T-helper 2 cell (primary cell): ENCODE results near the gene KIF5C.
"Not testable (repeated sequence)": the region's sequence is repeated elsewhere in the genome, so short reads cannot be mapped to it uniquely, and the experiment has no call there.

ENCODE experiments used
- DNase-seq, 5 experiments: peaks; one replicate each; pipeline versions ENCODE4 v3.0.0 to v3.0.0-alpha.2; 2012 to 2022
- total RNA-seq, 2 donors: gene quantifications; one replicate each; lab custom pipeline; 2026; lab: John Stamatoyannopoulos, UW

The KIF5C gene
- 27.7 to 67.7 reads per million in 2 donors for total RNA-seq

- peak; percentile 70 to 93 (median 79) for DNase-seq
These were observed at the start of gene KIF5C for GRCh38 chr2:148874868-148875341. Gene KIF5C (plus strand): TSS chr2:148875227. CDS start chr2:148875618, 391 bp downstream.

GRCh38 chr2:148826791-148827190, 48.2 kb upstream of the KIF5C start:
- DNase-seq: no peak

- no peak for DNase-seq
These were observed 46.1 kb upstream of the KIF5C start for GRCh38 chr2:148828941-148829340.

GRCh38 chr2:148829618-148830017, 45.4 kb upstream of the KIF5C start:
- no peak for DNase-seq

GRCh38 chr2:148832637-148833036, 42.4 kb upstream of the KIF5C start:
- DNase-seq: no peak

GRCh38 chr2:148842050-148842449, 33.0 kb upstream of the KIF5C start:
- DNase-seq: no peak

- no peak for DNase-seq
These were observed 26.9 kb upstream of the KIF5C start for GRCh38 chr2:148848146-148848545.

GRCh38 chr2:148853458-148853857, 21.6 kb upstream of the KIF5C start:
- no peak for DNase-seq

- no peak for DNase-seq
These were observed 15.0 kb upstream of the KIF5C start for GRCh38 chr2:148860037-148860436.

- DNase-seq: no peak
These were observed 13.7 kb upstream of the KIF5C start for GRCh38 chr2:148861367-148861766.

GRCh38 chr2:148862478-148862877, 12.5 kb upstream of the KIF5C start:
- DNase-seq: not testable (repeated sequence)

- DNase-seq: no peak
These were observed 9.5 kb upstream of the KIF5C start for GRCh38 chr2:148865512-148865911.

GRCh38 chr2:148866091-148866490, 8.9 kb upstream of the KIF5C start:
- no peak for DNase-seq

GRCh38 chr2:148867079-148867769, 7.8 kb upstream of the KIF5C start:
- no peak for DNase-seq

- peak in 1 of 5 experiments; percentile 26 for DNase-seq
These were observed 492 bp downstream of the KIF5C start for GRCh38 chr2:148875387-148876051.

- peak in 2 of 5 experiments; percentile 15 to 45 for DNase-seq
These were observed 1.2 kb downstream of the KIF5C start for GRCh38 chr2:148876202-148876594.

GRCh38 chr2:148876595-148877402, 1.8 kb downstream of the KIF5C start:
- peak in 4 of 5 experiments; percentile 19 to 75 (median 43) for DNase-seq

GRCh38 chr2:148877403-148877740, 2.3 kb downstream of the KIF5C start:
- no peak for DNase-seq

- DNase-seq: peak in 1 of 5 experiments; percentile 57
These were observed 5.6 kb downstream of the KIF5C start for GRCh38 chr2:148880636-148881035.

GRCh38 chr2:148882051-148882450, 7.0 kb downstream of the KIF5C start:
- DNase-seq: no peak

- no peak for DNase-seq
These were observed 10.2 kb downstream of the KIF5C start for GRCh38 chr2:148885209-148885608.

GRCh38 chr2:148885988-148886387, 11.0 kb downstream of the KIF5C start:
- no peak for DNase-seq

GRCh38 chr2:148887350-148888002, 12.4 kb downstream of the KIF5C start:
- peak in 1 of 5 experiments; percentile 32 for DNase-seq
